A549 (cell line): Measurements from ENCODE around the gene ANKRD24.

ENCODE experiments used
- JUN ChIP-seq, 2 experiments: fragments of >200 bp; sonication (Bioruptor Twin); formaldehyde crosslinking; IDR thresholded peaks; 2 replicates in 1 of 2; 3 replicates in 1 of 2; pipeline ENCODE4 v1.6.1; 2016 to 2017
- NR3C1 ChIP-seq: fragments of >200 bp; sonication (Bioruptor Twin); formaldehyde crosslinking; IDR thresholded peaks from 3 replicates; pipeline ENCODE4 v1.6.1; 2017
- PHF8 ChIP-seq: fragments of 200-600 bp; sonication (generic); IDR thresholded peaks from 2 replicates; pipeline ENCODE4 v1.6.1; 2016; ENCODE audit warnings: low read depth, mild to moderate bottlenecking, antibody characterized with exemption, moderate library complexity, borderline replicate concordance
- POLR2AphosphoS2 ChIP-seq: conservative IDR thresholded peaks from 2 replicates; pipeline ENCODE4 v1.6.1; 2012; ENCODE audit warnings: low read length, improper control_type of control experiment, inconsistent platforms
- RAD21 ChIP-seq, 2 experiments: fragments of >200 bp in 1 of 2; sonication (Bioruptor Twin) in 1 of 2; formaldehyde crosslinking in 1 of 2; IDR thresholded peaks in 1 of 2; conservative IDR thresholded peaks in 1 of 2; 2 replicates in 1 of 2; 3 replicates in 1 of 2; pipeline ENCODE4 v1.6.1; 2012 to 2018; ENCODE audit warnings: inconsistent platforms in 1 of 2
- RCOR1 ChIP-seq: fragments of 150-350 bp; IDR thresholded peaks from 2 replicates; pipeline ENCODE4 v1.6.1; 2014; ENCODE audit warnings: antibody characterized with exemption, low read length, low read depth
- RFX5 ChIP-seq: fragments of 450-650 bp; IDR thresholded peaks from 2 replicates; pipeline ENCODE4 v1.7.1; 2014; ENCODE audit warnings: antibody characterized with exemption, mild to moderate bottlenecking, moderate library complexity
- RNF2 ChIP-seq: fragments of 200-600 bp; sonication (generic); IDR thresholded peaks from 2 replicates; pipeline ENCODE4 v1.6.1; 2016; ENCODE audit warnings: low read depth, mild to moderate bottlenecking, antibody characterized with exemption, moderate library complexity, borderline replicate concordance
- SMC3 ChIP-seq: fragments of >200 bp; sonication (Bioruptor Twin); formaldehyde crosslinking; IDR thresholded peaks from 3 replicates; pipeline ENCODE4 v1.6.1; 2018; ENCODE audit warnings: inconsistent platforms
- TF ChIP-seq, protein P1 (sequence below): fragments of >200 bp; sonication (Bioruptor Twin); formaldehyde crosslinking; IDR thresholded peaks from 3 replicates; pipeline ENCODE4 v1.5.1; 2016
- TF ChIP-seq, protein P2 (sequence below): fragments of 150-350 bp; IDR thresholded peaks from 2 replicates; pipeline ENCODE4 v1.6.1; 2014; ENCODE audit warnings: low read depth, mild to moderate bottlenecking, low read length
- TF ChIP-seq, protein P3 (sequence below): fragments of >200 bp; sonication (Bioruptor Twin); formaldehyde crosslinking; IDR thresholded peaks from 2 replicates; pipeline ENCODE4 v1.6.1; 2016
- TF ChIP-seq, protein P4 (sequence below): fragments of 450-650 bp; IDR thresholded peaks from 2 replicates; pipeline ENCODE4 v1.6.1; 2014; ENCODE audit warnings: antibody characterized with exemption

DNA sequence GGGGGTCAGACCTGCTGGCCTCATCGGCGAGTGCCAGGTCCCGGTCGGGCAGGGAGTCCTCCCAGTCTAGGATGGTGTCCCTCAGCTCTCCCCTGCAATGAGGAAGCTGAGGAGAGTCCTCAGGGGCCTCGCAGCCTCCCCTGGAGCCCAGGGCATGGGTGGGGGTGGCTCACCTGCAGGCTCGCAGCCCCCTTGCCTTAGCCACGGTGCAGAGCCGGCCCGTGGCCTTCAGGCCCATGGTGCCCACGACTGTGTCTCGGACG is 6.9 kb upstream of the ANKRD24 start:
- TF ChIP-seq JUN (IDR thresholded peaks at IDR 0.05) = no peak
- TF ChIP-seq, protein P1, sequence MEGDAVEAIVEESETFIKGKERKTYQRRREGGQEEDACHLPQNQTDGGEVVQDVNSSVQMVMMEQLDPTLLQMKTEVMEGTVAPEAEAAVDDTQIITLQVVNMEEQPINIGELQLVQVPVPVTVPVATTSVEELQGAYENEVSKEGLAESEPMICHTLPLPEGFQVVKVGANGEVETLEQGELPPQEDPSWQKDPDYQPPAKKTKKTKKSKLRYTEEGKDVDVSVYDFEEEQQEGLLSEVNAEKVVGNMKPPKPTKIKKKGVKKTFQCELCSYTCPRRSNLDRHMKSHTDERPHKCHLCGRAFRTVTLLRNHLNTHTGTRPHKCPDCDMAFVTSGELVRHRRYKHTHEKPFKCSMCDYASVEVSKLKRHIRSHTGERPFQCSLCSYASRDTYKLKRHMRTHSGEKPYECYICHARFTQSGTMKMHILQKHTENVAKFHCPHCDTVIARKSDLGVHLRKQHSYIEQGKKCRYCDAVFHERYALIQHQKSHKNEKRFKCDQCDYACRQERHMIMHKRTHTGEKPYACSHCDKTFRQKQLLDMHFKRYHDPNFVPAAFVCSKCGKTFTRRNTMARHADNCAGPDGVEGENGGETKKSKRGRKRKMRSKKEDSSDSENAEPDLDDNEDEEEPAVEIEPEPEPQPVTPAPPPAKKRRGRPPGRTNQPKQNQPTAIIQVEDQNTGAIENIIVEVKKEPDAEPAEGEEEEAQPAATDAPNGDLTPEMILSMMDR = no peak
- no peak for TF ChIP-seq POLR2AphosphoS2
- no peak for TF ChIP-seq RNF2
- TF ChIP-seq NR3C1 = no peak
- TF ChIP-seq, protein P2, sequence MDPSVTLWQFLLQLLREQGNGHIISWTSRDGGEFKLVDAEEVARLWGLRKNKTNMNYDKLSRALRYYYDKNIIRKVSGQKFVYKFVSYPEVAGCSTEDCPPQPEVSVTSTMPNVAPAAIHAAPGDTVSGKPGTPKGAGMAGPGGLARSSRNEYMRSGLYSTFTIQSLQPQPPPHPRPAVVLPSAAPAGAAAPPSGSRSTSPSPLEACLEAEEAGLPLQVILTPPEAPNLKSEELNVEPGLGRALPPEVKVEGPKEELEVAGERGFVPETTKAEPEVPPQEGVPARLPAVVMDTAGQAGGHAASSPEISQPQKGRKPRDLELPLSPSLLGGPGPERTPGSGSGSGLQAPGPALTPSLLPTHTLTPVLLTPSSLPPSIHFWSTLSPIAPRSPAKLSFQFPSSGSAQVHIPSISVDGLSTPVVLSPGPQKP = no peak
- TF ChIP-seq PHF8 = no peak
- TF ChIP-seq SMC3 = no peak
- TF ChIP-seq RCOR1 = no peak
- no peak for TF ChIP-seq RFX5
- no peak for TF ChIP-seq RAD21 (conservative IDR thresholded peaks at IDR 0.05 in 1 of 2, IDR thresholded peaks at IDR 0.05 in 1 of 2)
- TF ChIP-seq, protein P3, sequence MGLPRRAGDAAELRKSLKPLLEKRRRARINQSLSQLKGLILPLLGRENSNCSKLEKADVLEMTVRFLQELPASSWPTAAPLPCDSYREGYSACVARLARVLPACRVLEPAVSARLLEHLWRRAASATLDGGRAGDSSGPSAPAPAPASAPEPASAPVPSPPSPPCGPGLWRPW = no peak
- TF ChIP-seq, protein P4, sequence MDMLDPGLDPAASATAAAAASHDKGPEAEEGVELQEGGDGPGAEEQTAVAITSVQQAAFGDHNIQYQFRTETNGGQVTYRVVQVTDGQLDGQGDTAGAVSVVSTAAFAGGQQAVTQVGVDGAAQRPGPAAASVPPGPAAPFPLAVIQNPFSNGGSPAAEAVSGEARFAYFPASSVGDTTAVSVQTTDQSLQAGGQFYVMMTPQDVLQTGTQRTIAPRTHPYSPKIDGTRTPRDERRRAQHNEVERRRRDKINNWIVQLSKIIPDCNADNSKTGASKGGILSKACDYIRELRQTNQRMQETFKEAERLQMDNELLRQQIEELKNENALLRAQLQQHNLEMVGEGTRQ = no peak
